Tibial nerve (tissue), 4 donors: ENCODE measurements around the gene PTGER3. TPM values are rescaled to one million over a fixed set of nuclear protein-coding genes. Genes with fewer than 3 reads are reported as not detected.

Source experiments
- DNase-seq, 2 donors: peaks; one replicate each; pipeline ENCODE4 v3.0.0-alpha.2; 2019; ENCODE audit warnings: low spot score in 2 of 2
- H3K27ac ChIP-seq, 4 donors: fragments of 200-600 bp; sonication (generic) in 3 of 4; one replicate each; pipeline ENCODE4 v1.5.1; 2017 to 2019; ENCODE audit warnings: mild to moderate bottlenecking in 1 of 4
- H3K27me3 ChIP-seq, 2 donors: fragments of 200-600 bp; sonication (generic) in 1 of 2; one replicate each; pipeline versions ENCODE4 v1.5.1 to v1.6.0; 2017 to 2019
- H3K36me3 ChIP-seq, 3 donors: fragments of 200-600 bp; sonication (generic); one replicate each; pipeline ENCODE4 v1.5.1; 2018 to 2019
- H3K4me1 ChIP-seq, 4 donors: fragments of 200-600 bp; sonication (generic) in 3 of 4; one replicate each; pipeline ENCODE4 v1.5.1; 2017 to 2019
- H3K4me3 ChIP-seq, 4 donors: fragments of 200-600 bp; sonication (generic) in 3 of 4; one replicate each; pipeline ENCODE4 v1.5.1; 2017 to 2019; ENCODE audit warnings: mild to moderate bottlenecking in 1 of 4, moderate library complexity in 1 of 4
- H3K9me3 ChIP-seq, 4 donors: fragments of 200-600 bp; sonication (generic) in 3 of 4; one replicate each; pipeline ENCODE4 v1.5.1; 2017 to 2019
- EP300 ChIP-seq, 2 donors: sonication (generic); formaldehyde crosslinking; IDR thresholded peaks; one replicate each; pipeline ENCODE4 v1.6.1; 2017; ENCODE audit warnings: antibody characterized with exemption in 2 of 2, mild to moderate bottlenecking in 1 of 2
- POLR2A ChIP-seq, 2 donors: fragments of 450-650 bp; IDR thresholded peaks; one replicate each; pipeline ENCODE4 v1.6.1; 2017; ENCODE audit warnings: antibody characterized with exemption in 2 of 2, mild to moderate bottlenecking in 2 of 2, moderate library complexity in 2 of 2
- WGBS, 2 donors: methylation state at CpG; one replicate each; pipeline ENCODE4 v1.1.5; 2018; 5-methylcytosine and 5-hydroxymethylcytosine counted together
- total RNA-seq, 4 donors: library from RNA; depleted of rRNA; stranded (reverse); fragments of >200 nt; gene quantifications; one replicate each; pipeline ENCODE4 v1.1.0, GENCODE V29; 2016
- TF ChIP-seq, protein P1 (sequence below), 5 experiments: fragments of 200-600 bp in 3 of 5; fragments of 450-650 bp in 2 of 5; sonication (generic) in 3 of 5; IDR thresholded peaks; one replicate each; pipeline ENCODE4 v1.5.1; 2016 to 2019; ENCODE audit warnings: antibody characterized with exemption in 5 of 5, mild to moderate bottlenecking in 3 of 5, moderate library complexity in 2 of 5

Gene PTGER3
- total RNA-seq, 4 donors from 2014 or later = 11.0 to 76.2 (median 26.7) TPM

DNA sequence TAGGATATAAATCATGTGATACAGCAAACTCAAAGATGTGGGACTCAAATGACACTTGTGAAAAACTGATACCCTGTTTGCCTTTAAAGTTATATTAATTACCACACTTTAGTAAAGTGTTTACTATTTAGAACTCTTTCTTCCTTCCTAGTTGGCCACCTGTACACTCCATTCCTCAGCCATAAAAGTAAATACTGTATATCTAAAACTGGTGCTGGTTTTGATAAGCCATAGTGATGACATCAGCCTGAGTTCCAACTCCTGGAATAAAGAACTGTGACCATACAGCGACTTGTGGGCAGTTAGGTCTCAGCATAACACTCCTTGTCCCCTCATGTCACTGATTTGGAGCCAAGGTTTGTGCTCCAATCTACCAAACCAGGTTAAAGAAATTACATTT is 2.8 kb downstream of the PTGER3 start:
- H3K4me1 ChIP-seq = peaks cover 0 to 21% (median 2%) of the 10 kb centered on the region in 4 donors
- H3K4me3 ChIP-seq = no peak overlapping the region
- TF ChIP-seq, protein P1, sequence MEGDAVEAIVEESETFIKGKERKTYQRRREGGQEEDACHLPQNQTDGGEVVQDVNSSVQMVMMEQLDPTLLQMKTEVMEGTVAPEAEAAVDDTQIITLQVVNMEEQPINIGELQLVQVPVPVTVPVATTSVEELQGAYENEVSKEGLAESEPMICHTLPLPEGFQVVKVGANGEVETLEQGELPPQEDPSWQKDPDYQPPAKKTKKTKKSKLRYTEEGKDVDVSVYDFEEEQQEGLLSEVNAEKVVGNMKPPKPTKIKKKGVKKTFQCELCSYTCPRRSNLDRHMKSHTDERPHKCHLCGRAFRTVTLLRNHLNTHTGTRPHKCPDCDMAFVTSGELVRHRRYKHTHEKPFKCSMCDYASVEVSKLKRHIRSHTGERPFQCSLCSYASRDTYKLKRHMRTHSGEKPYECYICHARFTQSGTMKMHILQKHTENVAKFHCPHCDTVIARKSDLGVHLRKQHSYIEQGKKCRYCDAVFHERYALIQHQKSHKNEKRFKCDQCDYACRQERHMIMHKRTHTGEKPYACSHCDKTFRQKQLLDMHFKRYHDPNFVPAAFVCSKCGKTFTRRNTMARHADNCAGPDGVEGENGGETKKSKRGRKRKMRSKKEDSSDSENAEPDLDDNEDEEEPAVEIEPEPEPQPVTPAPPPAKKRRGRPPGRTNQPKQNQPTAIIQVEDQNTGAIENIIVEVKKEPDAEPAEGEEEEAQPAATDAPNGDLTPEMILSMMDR (IDR thresholded peaks at IDR 0.05) = no peak
- TF ChIP-seq POLR2A (IDR thresholded peaks at IDR 0.05) = no peak
- no peak for TF ChIP-seq EP300 (IDR thresholded peaks at IDR 0.05)
- no peaks in the 10 kb centered on the region for H3K36me3 ChIP-seq
- H3K27me3 ChIP-seq = peaks cover 0 to 44% of the 10 kb centered on the region in 2 donors
- 78 to 97% methylated on average over 1 of the region's 1 CpG for WGBS, 2 donors
- H3K27ac ChIP-seq = no peak overlapping the region
- no peaks in the 10 kb centered on the region for H3K9me3 ChIP-seq
- no peak for DNase-seq

DNA sequence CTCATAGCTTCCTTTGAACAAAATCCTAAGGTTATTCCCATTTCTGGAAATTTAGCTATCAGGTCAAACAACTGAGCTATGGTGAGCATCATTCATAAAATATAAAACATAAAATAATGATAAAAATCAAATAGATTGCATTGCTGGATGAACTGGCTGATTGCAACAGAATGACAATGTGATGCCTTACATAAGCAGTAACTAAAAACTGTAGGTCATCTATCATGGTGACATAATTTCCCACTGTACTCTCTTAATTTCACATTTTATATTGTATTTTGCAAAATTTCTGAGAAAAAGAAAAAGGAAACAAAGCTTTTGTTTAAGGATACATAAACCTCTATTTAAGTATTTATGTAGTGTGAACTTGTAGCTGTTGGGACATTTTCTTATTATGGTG is 4.6 kb downstream of the PTGER3 start:
- Histone ChIP-seq H3K9me3 (no peaks in the 10 kb centered on the region), H3K4me1 (peaks cover 0 to 19% (median 2%) of the 10 kb centered on the region in 4 donors), H3K27ac (no peak overlapping the region), H3K27me3 (peaks cover 0 to 37% of the 10 kb centered on the region in 2 donors), H3K36me3 (no peaks in the 10 kb centered on the region), H3K4me3 (no peak overlapping the region)
- TF ChIP-seq, protein P1 (IDR thresholded peaks at IDR 0.05) = no peak
- TF ChIP-seq POLR2A (IDR thresholded peaks at IDR 0.05) = no peak
- TF ChIP-seq EP300 (IDR thresholded peaks at IDR 0.05) = no peak
- no peak for DNase-seq

DNA sequence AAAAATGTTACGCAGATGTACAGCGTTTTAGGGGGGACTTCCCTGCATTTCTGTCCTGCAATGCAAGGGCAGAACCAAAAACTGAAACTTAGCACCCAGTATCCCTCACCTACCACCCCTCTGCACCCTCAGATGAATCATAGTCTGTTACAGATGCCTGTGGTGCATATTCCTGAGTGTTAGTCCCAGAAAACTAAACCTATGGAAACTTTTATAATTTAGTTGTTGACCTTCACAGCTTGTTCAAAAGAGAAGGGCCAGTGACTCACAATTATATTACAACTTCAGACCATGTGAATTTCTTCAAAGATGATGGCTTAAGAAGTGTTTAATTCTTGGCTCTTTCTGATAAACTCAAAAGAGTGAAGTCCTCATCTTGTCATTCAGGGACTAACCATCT is 5.8 kb downstream of the PTGER3 start:
- peaks cover 0 to 24% of the 10 kb centered on the region in 2 donors for H3K27me3 ChIP-seq
- H3K27ac ChIP-seq = no peak overlapping the region
- no peaks in the 10 kb centered on the region for H3K9me3 ChIP-seq
- H3K4me3 ChIP-seq = no peak overlapping the region
- H3K4me1 ChIP-seq = peaks cover 0 to 6% (median 0%) of the 10 kb centered on the region in 4 donors
- TF ChIP-seq POLR2A (IDR thresholded peaks at IDR 0.05) = no peak
- TF ChIP-seq, protein P1 (IDR thresholded peaks at IDR 0.05) = no peak
- TF ChIP-seq EP300 (IDR thresholded peaks at IDR 0.05) = no peak
- DNase-seq = no peak
- no peaks in the 10 kb centered on the region for H3K36me3 ChIP-seq
- 79 to 81% methylated on average over 2 of the region's 2 CpGs for WGBS, 2 donors

DNA sequence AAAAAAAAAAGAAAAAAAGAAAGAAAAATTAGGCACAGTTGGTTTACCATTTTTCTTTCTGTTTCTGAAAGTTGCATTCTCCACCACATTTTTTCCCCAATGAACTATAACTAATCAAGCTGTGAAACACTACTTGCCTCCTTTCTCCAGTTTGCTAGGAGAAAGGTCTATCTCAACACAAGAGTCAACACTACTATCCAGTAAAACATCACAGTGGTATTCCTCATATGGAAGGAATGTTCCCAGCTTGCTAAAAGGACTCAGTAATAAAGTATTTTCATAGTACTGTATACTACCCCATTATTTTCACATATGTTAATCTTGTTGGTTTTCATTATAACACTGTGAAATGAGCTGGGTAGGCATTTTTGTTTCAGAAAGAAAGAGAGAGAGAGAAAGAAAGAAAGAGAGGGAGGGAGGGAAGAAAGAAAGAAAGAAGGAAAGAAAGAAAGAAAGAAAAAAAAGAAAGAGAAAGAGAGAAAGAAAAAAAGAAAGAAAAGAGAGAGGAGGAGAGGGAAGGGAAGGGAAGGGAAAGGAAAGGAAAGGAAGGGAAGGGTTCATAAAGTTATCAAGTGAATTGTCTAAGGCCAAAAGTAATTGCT is 7.9 kb downstream of the PTGER3 start:
- Histone ChIP-seq H3K36me3 (no peaks in the 10 kb centered on the region), H3K4me3 (no peak overlapping the region), H3K9me3 (no peaks in the 10 kb centered on the region), H3K27ac (no peak overlapping the region), H3K27me3 (peaks cover 0 to 7% of the 10 kb centered on the region in 2 donors), H3K4me1 (no peaks in the 10 kb centered on the region)
- no peak for DNase-seq
- TF ChIP-seq POLR2A (IDR thresholded peaks at IDR 0.05) (no peak), EP300 (IDR thresholded peaks at IDR 0.05) (no peak)
- TF ChIP-seq, protein P1 (IDR thresholded peaks at IDR 0.05) = no peak

DNA sequence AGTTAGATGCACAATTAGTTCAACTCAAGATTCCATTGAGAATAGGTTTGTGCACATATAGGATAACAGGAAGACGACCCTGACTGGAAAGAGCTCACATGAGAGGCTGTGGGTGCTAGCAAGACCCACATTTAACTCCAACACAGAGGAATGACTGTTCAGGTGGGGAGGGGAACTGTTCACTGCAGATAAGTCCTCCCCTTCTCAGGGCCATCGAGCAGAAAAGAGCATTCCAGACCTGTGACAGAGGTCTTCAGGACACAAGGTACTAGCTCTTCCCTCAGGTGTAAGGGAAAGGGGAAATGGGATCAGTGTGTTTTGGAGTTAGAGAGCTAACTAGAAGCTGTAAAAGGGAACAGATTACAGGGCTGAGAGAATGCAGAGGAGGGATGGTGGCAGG is 8.7 kb downstream of the PTGER3 start:
- no peaks in the 10 kb centered on the region for H3K36me3 ChIP-seq
- no peaks in the 10 kb centered on the region for H3K9me3 ChIP-seq
- no peak overlapping the region for H3K27ac ChIP-seq
- H3K4me3 ChIP-seq = no peak overlapping the region
- H3K4me1 ChIP-seq = no peaks in the 10 kb centered on the region
- TF ChIP-seq POLR2A (IDR thresholded peaks at IDR 0.05) (no peak), EP300 (IDR thresholded peaks at IDR 0.05) (no peak)
- TF ChIP-seq, protein P1 (IDR thresholded peaks at IDR 0.05) = no peak
- peaks cover 0 to 6% of the 10 kb centered on the region in 2 donors for H3K27me3 ChIP-seq
- 57 to 71% methylated on average over 2 of the region's 2 CpGs for WGBS, 2 donors
- DNase-seq = no peak
